Heart left ventricle (tissue), 13 donors: ENCODE data around the gene NR0B2.

ENCODE experiments used
- POLR2A ChIP-seq, 2 donors: fragments of 450-650 bp; IDR thresholded peaks; one replicate each; pipeline ENCODE4 v1.6.1; 2017; ENCODE audit warnings: antibody characterized with exemption in 2 of 2, mild to moderate bottlenecking in 2 of 2, moderate library complexity in 2 of 2
- TF ChIP-seq, protein P1 (sequence below), 12 donors: fragments of 200-600 bp; sonication (generic) in 4 of 12; IDR thresholded peaks; one replicate each; pipeline versions ENCODE4 v1.5.0 to v1.8.0; 2018 to 2022; ENCODE audit warnings: antibody characterized with exemption in 12 of 12, mild to moderate bottlenecking in 5 of 12
- donor health status: ischemic (EF 13 %, LVEDD 7.1; RV severe dilation, severe dysfunction).
- donor health status: DM: no; HTN: yes; CAD: no.
- donor health status: DM: no; HTN: no; CAD: no.
- donor health status: ischemic (EF 25% LVEDD 6.9; RV normal size, moderate dysfunction).
- donor health status: ischemic (EF 25% LVEDD 5.7; RV mildly dilated, moderate dysfunction).
- donor health status: ischemic (EF 35%, LVEDD 5.7; RV mildly dilated, moderate dysfunction).
- donor health status: nonischemic (EF 11% LVEDD 7.7; RV severe dilation, severe dysfunction).
- donor health status: DM: yes; HTN: yes; CAD: no.
- donor health status: PGD.
- donor health status: ischemic (EF 29% LVEDD 5.4; RV normal size, mild dysfunction).
- donor health status: nonischemic (EF 23%, LVEDD 6.1; RV moderate dilation, normal function).

DNA sequence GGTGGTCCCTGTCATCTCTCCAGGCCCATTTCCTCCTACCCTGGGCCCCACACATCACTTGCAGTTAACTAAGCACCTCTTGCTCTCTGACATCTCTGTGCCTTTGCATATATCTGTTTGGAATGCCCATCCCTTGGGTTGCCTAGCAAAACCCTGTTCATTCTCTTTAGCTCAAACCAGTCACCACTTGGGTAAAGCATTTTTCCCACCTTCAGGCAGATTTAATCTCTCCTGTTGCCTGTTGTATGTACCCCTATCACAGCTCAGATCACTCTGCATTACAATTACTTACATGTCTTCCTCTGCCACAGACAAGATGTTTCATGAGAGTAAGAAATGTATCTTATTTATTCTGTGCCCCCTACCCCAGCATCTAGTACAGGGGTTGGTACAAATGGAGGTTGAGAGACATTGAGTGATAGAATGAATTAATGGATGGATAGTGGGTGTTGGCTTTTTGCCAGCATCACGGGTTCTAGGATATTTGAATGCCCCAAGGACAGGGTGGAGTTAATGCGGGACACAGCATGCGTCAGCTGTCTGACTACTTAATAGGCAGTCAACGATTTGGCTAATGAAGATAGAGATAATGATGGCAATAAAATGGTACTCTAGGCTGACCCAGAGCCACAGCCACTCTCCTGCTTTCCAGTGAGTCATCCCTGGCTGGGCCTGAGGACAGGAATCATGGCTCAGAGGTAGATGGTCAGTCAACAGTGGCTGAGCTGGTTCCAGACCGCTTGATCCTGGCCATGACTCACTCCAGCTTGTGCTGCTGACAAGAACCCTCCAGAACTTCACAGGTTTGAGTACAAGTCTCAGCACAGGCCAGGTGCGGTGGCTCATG lies 6.5 kb downstream of the NR0B2 start:
- TF ChIP-seq, protein P1, sequence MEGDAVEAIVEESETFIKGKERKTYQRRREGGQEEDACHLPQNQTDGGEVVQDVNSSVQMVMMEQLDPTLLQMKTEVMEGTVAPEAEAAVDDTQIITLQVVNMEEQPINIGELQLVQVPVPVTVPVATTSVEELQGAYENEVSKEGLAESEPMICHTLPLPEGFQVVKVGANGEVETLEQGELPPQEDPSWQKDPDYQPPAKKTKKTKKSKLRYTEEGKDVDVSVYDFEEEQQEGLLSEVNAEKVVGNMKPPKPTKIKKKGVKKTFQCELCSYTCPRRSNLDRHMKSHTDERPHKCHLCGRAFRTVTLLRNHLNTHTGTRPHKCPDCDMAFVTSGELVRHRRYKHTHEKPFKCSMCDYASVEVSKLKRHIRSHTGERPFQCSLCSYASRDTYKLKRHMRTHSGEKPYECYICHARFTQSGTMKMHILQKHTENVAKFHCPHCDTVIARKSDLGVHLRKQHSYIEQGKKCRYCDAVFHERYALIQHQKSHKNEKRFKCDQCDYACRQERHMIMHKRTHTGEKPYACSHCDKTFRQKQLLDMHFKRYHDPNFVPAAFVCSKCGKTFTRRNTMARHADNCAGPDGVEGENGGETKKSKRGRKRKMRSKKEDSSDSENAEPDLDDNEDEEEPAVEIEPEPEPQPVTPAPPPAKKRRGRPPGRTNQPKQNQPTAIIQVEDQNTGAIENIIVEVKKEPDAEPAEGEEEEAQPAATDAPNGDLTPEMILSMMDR (IDR thresholded peaks at IDR 0.05): no peak
- no peak for TF ChIP-seq POLR2A (IDR thresholded peaks at IDR 0.05)
